ENCODE data around the gene PTPRCAP. TPM values are rescaled to one million over a fixed set of nuclear protein-coding genes. Genes with fewer than 3 reads are reported as not detected.

Gene PTPRCAP
- total and polyA plus RNA-seq, 4 donors: 2.9 to 6.2 (median 4.5) TPM

- TF ChIP-seq JUND (IDR thresholded peaks at IDR 0.05) (no peak), CTCF (IDR thresholded peaks at IDR 0.05; ENCODE audit: low read depth, low read length, missing input control) (no peak)
Measured at GRCh38 chr11:67456068-67456705, 18.7 kb upstream of the PTPRCAP start (continued).

GRCh38 chr11:67455054-67455453, 17.6 kb upstream of the PTPRCAP start, which contains the start of gene CABP4:
CABP4 (plus strand) TSS chr11:67455354; CDS start chr11:67455424, 70 bp downstream.
- TF ChIP-seq EGR1 (IDR thresholded peaks at IDR 0.05; ENCODE audit: low read depth in 2 of 2) (no peak), TAF1 (conservative IDR thresholded peaks at IDR 0.05) (no peak), FOXA2 (IDR thresholded peaks at IDR 0.05) (no peak), YY1 (IDR thresholded peaks at IDR 0.05) (no peak), RXRA (IDR thresholded peaks at IDR 0.05) (no peak), GABPA (IDR thresholded peaks at IDR 0.05 in 1 of 2, conservative IDR thresholded peaks at IDR 0.05 in 1 of 2) (no peak), REST (IDR thresholded peaks at IDR 0.05) (no peak)
- H3K27me3 ChIP-seq (ENCODE audit: control insufficient read depth in 4 of 4, insufficient read depth in 4 of 4, low read length in 3 of 4): no peaks in the 10 kb centered on the region
- H3K27ac ChIP-seq (ENCODE audit: low read depth in 1 of 2, low read length in 2 of 2): no peak within 1 kb of the TSS
- H3K9ac ChIP-seq (ENCODE audit: low read depth in 1 of 2, low read length in 2 of 2): no peak within 1 kb of the TSS
- H3K36me3 ChIP-seq (ENCODE audit: control insufficient read depth in 4 of 4, insufficient read depth in 3 of 4, low read depth in 1 of 4, low read length in 3 of 4): no peaks in the 10 kb centered on the region
- H3K9me3 ChIP-seq (ENCODE audit: control insufficient read depth in 4 of 4, low read length in 3 of 4): no peaks in the 10 kb centered on the region
- no peak for DNase-seq (ENCODE audit: low spot score)
- H3K4me1 ChIP-seq (ENCODE audit: control insufficient read depth in 4 of 4, insufficient read depth in 4 of 4, low read length in 3 of 4): no peaks in the 10 kb centered on the region
- H3K4me3 ChIP-seq (ENCODE audit: low read depth in 1 of 3, low read length in 3 of 3): no peak within 1 kb of the TSS
- 91% methylated on average over 3 of the region's 3 CpGs for WGBS

- H3K4me3 ChIP-seq (ENCODE audit: low read depth in 1 of 3, low read length in 3 of 3): no peak overlapping the region
- H3K27me3 ChIP-seq (ENCODE audit: control insufficient read depth in 4 of 4, insufficient read depth in 4 of 4, low read length in 3 of 4): no peaks in the 10 kb centered on the region
- no peaks in the 10 kb centered on the region for H3K9me3 ChIP-seq (ENCODE audit: control insufficient read depth in 4 of 4, low read length in 3 of 4)
- no peak overlapping the region for H3K27ac ChIP-seq (ENCODE audit: low read depth in 1 of 2, low read length in 2 of 2)
- TF ChIP-seq ZBTB33 (IDR thresholded peaks at IDR 0.05): no peak
- no peak for TF ChIP-seq NR2F2 (IDR thresholded peaks at IDR 0.05)
- TF ChIP-seq MAX (IDR thresholded peaks at IDR 0.05): no peak
- TF ChIP-seq REST (IDR thresholded peaks at IDR 0.05): no peak
- TF ChIP-seq RAD21 (IDR thresholded peaks at IDR 0.05): no peak
- H3K4me1 ChIP-seq (ENCODE audit: control insufficient read depth in 4 of 4, insufficient read depth in 4 of 4, low read length in 3 of 4): peaks cover 0 to 3% (median 0%) of the 10 kb centered on the region in 4 donors
- WGBS: 91% methylated on average over 21 of the region's 21 CpGs
- no peak for DNase-seq (ENCODE audit: low spot score)
- no peak overlapping the region for H3K9ac ChIP-seq (ENCODE audit: low read depth in 1 of 2, low read length in 2 of 2)
- H3K36me3 ChIP-seq (ENCODE audit: control insufficient read depth in 4 of 4, insufficient read depth in 3 of 4, low read depth in 1 of 4, low read length in 3 of 4): no peaks in the 10 kb centered on the region
Measured at GRCh38 chr11:67453816-67454732, 16.6 kb upstream of the PTPRCAP start.

All from liver (tissue), 9 donors.